AG08395 (cell line): ENCODE measurements around the gene SUN5.
"Not testable (repeated sequence)": the region's sequence is repeated elsewhere in the genome, so short reads cannot be mapped to it uniquely, and the experiment has no call there.

Experiments used
- DNase-seq: peaks from one replicate; pipeline ENCODE4 v3.0.0; 2012; ENCODE audit warnings: mixed read lengths, low spot score

SUN5 gene

GRCh38 chr20:32965115-32965514 is 39.1 kb downstream of the SUN5 start:
- DNase-seq = no peak

DNA sequence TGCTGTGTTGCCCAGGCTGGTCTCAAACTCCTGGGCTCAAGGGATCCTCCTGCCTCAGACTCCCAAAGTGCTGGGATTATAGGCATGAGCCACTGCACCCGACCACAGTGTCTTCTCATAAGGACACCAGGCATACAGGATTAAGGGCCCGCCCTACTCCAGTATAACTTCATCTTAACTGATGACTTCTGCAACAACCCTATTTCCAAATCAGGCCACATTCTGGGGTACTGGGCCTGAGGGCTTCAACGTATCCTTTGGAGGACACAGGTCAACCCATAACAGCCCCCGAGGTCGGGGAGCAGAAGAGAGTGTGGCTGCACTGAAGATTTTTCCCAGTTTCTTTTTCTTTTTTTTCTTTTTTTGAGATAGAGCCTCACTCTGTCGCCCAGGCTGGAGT is 39.7 kb downstream of the SUN5 start:
- no peak for DNase-seq

GRCh38 chr20:32963176-32963575 is 41.1 kb downstream of the SUN5 start:
- DNase-seq = no peak

DNA sequence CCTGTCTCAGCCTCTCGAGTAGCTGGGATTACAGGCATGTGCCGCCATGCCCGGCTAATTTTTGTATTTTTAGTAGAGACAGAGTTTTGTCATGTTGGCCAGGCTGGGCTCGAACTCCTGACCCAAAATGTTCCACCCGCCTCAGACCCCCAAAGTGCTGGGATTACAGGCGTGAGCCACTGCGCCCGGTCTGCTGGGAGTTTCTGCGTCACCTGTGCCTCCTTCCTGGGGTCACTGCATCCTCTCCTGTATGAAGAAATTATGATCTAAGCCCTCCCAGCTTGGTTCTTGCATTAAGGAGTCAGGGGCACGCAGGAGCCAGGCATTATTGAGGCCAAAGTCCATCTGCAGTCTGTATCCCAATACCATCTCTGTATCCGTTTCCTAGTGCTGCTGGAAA is 41.6 kb downstream of the SUN5 start:
- DNase-seq = not testable (repeated sequence)

DNA sequence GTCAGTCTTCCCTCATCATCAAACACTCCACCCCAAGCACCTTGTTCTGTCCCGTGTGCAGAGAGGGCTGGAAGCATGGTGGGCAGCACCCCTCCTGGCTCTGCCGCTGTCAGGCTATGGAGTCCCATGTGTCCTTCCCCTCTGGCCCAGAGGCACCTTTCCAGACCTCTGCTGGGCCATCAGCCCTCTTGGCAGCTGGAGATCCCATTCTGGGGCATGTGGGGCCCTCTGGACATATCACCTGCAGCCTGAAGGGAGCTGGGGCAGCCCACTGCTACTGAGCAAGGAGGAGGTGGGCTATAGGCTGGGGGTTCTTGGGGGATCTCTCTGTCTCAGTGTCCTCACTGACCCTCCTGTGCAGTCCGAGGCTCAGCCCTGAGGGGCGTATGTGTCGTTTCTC is 42.2 kb downstream of the SUN5 start:
- no peak for DNase-seq

GRCh38 chr20:32960849-32961731 is 43.1 kb downstream of the SUN5 start:
- DNase-seq = no peak

GRCh38 chr20:32960222-32960518 is 44.1 kb downstream of the SUN5 start:
- DNase-seq = no peak

GRCh38 chr20:32959351-32960221 is 44.6 kb downstream of the SUN5 start:
- no peak for DNase-seq

DNA sequence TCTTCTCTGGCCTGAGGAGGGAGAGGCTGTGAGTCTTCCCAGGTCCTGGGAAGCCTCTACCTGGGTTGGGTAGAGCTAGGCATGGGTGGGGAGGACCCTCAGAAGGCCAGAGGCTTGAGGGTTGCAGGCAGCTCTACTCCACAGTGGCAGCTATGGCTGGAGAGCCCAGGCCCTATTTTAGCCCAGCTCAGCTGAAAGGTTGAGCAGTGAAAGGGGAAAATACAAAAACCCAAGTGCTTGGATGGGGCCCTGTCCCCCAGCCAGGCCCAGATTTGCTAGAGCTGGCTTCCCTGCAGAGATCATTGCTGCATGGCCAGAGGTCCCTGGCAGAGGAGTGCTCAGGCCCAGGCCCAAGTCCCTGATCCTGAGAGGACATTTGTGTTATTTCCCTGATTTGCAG is 45.7 kb downstream of the SUN5 start:
- DNase-seq = no peak

DNA sequence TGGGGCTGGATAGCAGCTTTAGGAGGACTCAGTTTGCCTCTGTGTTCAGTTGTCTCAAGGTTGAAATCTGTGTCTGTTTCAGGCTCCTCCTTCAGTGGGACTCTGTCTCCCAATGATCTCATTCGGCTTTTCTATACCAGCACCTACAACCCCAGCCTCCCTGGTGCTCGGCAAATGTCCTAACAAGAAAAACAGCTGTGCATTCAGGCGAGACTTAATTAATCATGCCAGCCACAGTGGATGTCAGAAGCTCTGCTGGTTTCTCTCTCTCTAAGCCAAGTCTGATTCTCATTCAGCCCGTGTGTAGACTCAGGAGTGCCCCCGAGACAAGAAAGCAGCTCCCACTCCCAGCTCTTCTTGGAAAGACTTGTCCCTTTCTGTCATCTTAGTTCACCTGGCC is 46.8 kb downstream of the SUN5 start:
- no peak for DNase-seq

DNA sequence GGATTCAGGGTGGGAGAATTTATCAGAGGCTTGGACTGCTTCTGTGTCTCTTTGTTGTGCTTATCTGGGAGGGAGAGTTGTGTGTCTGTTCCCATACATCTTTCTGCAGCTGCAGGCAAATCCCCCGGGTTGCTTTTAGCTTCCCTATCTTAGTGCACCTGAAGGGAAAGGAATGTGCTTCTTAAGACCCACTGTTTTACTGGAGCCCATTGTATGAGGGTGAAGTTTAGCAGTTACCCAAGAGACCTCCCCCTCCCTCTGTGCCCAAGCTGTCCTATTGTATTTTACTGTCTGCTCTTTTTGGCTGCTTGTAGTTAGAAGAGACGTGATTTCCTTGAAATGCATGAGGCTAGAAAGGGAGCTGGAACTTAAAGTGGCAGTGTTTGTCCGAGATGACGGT is 53.7 kb downstream of the SUN5 start:
- DNase-seq = not testable (repeated sequence)

- no peak for DNase-seq
Observed at GRCh38 chr20:32946629-32947028, 57.6 kb downstream of the SUN5 start.

GRCh38 chr20:32945710-32946221 is 58.5 kb downstream of the SUN5 start:
- peak; percentile 56 for DNase-seq

DNA sequence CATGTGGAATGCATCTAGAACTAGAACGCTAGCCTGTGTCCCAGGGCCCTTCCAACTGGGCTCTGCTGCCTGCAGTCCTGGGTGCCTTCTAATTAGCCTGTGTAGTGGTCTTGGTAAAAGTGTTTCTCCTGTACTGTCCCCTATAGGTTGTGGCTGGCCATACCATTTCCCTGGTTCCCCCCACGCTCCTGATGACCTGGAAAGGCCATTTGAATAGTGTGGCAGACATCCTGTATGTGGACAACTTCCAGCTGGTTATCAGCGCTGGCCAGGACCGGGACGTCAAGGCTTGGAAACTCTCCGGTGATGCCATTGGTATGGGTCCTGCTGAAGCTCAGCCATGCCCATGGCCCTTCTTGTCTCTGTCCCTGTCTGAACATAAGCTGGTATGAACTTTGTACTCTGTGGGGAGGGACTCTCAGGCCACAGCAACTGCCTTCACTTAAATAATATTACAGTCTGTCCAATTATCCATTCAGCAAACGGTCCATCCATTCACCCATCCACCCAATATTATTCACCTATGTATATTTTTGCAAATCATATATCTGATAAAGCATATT is 60.7 kb downstream of the SUN5 start:
- DNase-seq = no peak

GRCh38 chr20:32941155-32941885 is 62.9 kb downstream of the SUN5 start:
- DNase-seq = no peak

- DNase-seq = no peak
Observed at GRCh38 chr20:32934580-32934979, 69.7 kb downstream of the SUN5 start.
